GM18951 (cell line): Measurements from ENCODE around the gene ZNF627.

Experiments
- POLR2A ChIP-seq: IDR thresholded peaks from 4 replicates; pipeline ENCODE4 v1.6.1; 2011; ENCODE audit warnings: mild to moderate bottlenecking; ENCODE audit not compliant: insufficient read length, insufficient read depth; ENCODE audit errors: extremely low read depth
- in situ Hi-C: fragments of 300-500 bp; cut with MboI; formaldehyde crosslinking; loops from one replicate; pipeline ENCODE4 v1.12.0; 2022; ENCODE audit warnings: low sequenced_read_pairs, mixed read lengths, inconsistent platforms; ENCODE audit not compliant: unreplicated experiment

Gene ZNF627

GRCh38 chr19:11597202-11598102, at the start of gene ZNF627:
ZNF627 (plus strand) TSS chr19:11597483; CDS start chr19:11597628, 145 bp downstream.
- TF ChIP-seq POLR2A, result peak; percentile 96
- in situ Hi-C loops, result no loop called here

- no peak for TF ChIP-seq POLR2A
- in situ Hi-C loops, result no loop called here
Measured at GRCh38 chr19:11547929-11548700, 49.2 kb upstream of the ZNF627 start.

- TF ChIP-seq POLR2A, result no peak
- in situ Hi-C loops, result no loop called here
Measured at GRCh38 chr19:11549386-11549953, 47.8 kb upstream of the ZNF627 start.

GRCh38 chr19:11550265-11550664, 47.0 kb upstream of the ZNF627 start:
- in situ Hi-C loops, result no loop called here
- TF ChIP-seq POLR2A, result no peak

- no peak for TF ChIP-seq POLR2A
- in situ Hi-C loops, result no loop called here
Measured at GRCh38 chr19:11551603-11552235, 45.6 kb upstream of the ZNF627 start.

DNA sequence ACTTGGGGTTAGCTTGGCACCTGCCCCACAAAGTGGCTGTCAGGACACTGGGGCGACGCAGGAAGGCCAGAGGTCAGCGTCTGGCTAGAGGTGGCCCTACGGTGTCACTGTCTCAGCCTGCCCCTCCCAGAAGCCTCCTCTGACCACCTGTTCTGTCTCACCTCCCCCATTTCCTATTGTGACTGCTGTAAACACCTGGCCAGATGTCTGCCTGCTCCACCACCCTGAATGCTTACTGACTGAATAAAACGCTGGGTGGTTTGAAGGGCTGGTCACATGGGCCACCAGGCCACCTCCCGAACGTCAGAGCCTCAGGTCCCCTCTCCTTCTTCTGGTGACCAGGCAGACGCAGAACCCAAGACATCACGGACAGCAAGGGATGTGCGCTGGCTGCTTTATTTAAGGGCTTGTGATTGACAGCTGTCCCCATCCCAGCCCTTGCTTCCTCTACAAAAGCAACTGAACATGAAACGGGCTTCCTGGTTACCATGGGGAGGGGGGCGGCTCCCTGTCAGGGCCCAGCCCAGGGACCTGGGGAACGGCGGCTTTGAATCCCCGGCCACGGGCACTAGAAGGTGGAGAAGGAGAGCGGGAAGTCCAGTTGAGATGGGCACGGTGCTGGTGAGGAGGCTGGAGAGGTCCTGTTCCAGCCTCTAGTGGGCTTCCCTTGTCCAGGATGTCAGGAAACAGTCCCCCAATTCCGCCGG, 44.5 kb upstream of the ZNF627 start:
- no peak for TF ChIP-seq POLR2A
- in situ Hi-C loops, result no loop called here

GRCh38 chr19:11554160-11554559, 43.1 kb upstream of the ZNF627 start:
- in situ Hi-C loops, result no loop called here
- TF ChIP-seq POLR2A, result no peak

GRCh38 chr19:11555246-11555645, 42.0 kb upstream of the ZNF627 start:
- in situ Hi-C loops, result no loop called here
- TF ChIP-seq POLR2A, result no peak

DNA sequence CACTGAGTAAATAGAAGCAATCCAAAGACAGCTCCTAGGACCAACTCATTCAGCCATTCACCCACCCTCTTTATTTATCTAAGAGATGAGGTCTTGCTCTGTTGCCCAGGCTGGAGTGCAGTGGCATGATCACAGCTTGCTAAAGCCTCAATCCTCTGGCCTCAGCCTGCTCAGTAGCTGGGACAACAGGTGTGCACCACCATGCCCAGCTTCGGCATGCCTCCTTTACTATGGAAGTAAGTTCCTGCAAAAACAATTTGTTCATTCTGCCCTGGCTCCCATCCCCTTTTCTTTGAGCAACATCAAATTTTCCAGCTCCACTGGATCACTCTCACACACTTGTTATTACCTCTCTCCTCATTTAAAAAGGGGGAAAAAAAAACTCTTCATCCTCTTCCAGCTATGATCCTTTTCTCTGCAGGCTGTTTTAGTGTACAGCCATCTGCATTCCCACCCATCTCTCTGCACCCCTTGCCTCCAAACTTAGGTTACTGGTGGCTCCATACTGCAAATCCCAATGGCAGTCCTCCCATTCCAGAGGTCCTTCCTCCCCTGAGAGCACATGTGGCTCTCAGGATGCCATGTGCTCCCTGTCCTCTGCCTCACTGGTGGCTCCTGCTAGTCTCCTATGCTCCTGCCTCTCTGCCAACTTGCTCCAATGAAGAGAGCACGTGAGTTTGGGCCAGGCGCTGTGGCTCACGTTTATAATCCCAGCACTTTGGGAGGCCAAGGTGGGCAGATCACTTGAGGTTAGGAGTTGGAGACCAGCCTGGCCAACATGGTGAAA, 40.5 kb upstream of the ZNF627 start:
- in situ Hi-C loops, result no loop called here
- no peak for TF ChIP-seq POLR2A

GRCh38 chr19:11558881-11559828, 38.1 kb upstream of the ZNF627 start, which contains the start of gene ELOF1:
ELOF1 (minus strand) TSS chr19:11559230; CDS start chr19:11554347, 4,883 bp downstream.
- peak; percentile 87 for TF ChIP-seq POLR2A
- in situ Hi-C loops, result no loop called here

GRCh38 chr19:11560404-11561051, 36.8 kb upstream of the ZNF627 start:
- TF ChIP-seq POLR2A, result peak; percentile 15
- in situ Hi-C loops, result no loop called here
